HepG2 (cell line): Measurements from ENCODE around the gene CTPS2. TPM values are rescaled to one million over a fixed set of nuclear protein-coding genes. Genes with fewer than 3 reads are reported as not detected.

Source experiments
- ATAC-seq: fragments of 200-7000 bp; cut with Tn5 transposase; 3 replicates; pipeline ENCODE4 v1.9.1; 2020; ENCODE audit warnings: mild to moderate bottlenecking, moderate library complexity
- BruUV-seq: library from RNA; stranded (reverse); fragments of 400-500 nt; replicated peaks from 2 replicates; lab custom pipeline; 2021; lab: Mats Ljungman, UMichigan
- CTCF ChIA-PET: fragments of 300-600 bp; formaldehyde crosslinking; extraction: SDS; loops from one replicate; lab custom pipeline; 2021; ENCODE audit warnings: low total read pairs, inconsistent platforms, low intra/inter-chr PET ratio; lab: Yijun Ruan, JAX
- POLR2A ChIA-PET: fragments of 350-600 bp; sonication (Branson Sonifier 250); formaldehyde crosslinking; loops from one replicate; lab custom pipeline; 2020; ENCODE audit warnings: antibody characterized with exemption, inconsistent platforms; lab: Yijun Ruan, JAX
- DNase-seq: peaks from one replicate; pipeline ENCODE4 v3.0.0-alpha.2; 2015; ENCODE audit warnings: low spot score
- FAIRE-seq: peaks from 3 replicates; lab custom pipeline; 2011; peaks lifted over from hg19 to GRCh38; lab: Jason Lieb, UNC
- H2AFZ ChIP-seq: one replicate; pipeline ENCODE4 v1.6.1; 2011; ENCODE audit warnings: low read length, inconsistent platforms
- H3K27ac ChIP-seq: fragments of 300-600 bp; 3 replicates; pipeline ENCODE4 v1.8.0; 2011; ENCODE audit warnings: mixed run types, mild to moderate bottlenecking, mixed read lengths, low read length, inconsistent platforms; ENCODE audit not compliant: insufficient read depth; ENCODE audit errors: extremely low read length
- H3K27me3 ChIP-seq, 2 experiments: fragments of 200-600 bp in 1 of 2; 2 replicates in 1 of 2; 3 replicates in 1 of 2; pipeline versions ENCODE4 v1.6.0 to v1.8.0; 2011; ENCODE audit warnings: low read length in 2 of 2, mild to moderate bottlenecking in 2 of 2, moderate library complexity in 2 of 2, inconsistent platforms in 1 of 2; ENCODE audit not compliant: insufficient read depth in 2 of 2, control insufficient read depth in 1 of 2
- H3K36me3 ChIP-seq, 2 experiments: fragments of 200-600 bp in 1 of 2; replicated peaks in 1 of 2; 2 replicates in 1 of 2; 3 replicates in 1 of 2; pipeline versions ENCODE4 v1.5.1 to v1.8.0; 2011; ENCODE audit warnings: low read length in 2 of 2, inconsistent platforms in 1 of 2; ENCODE audit not compliant: insufficient read depth in 2 of 2, control insufficient read depth in 1 of 2
- H3K4me1 ChIP-seq: 2 replicates; pipeline ENCODE4 v1.5.1; 2012; ENCODE audit warnings: low read length, inconsistent platforms; ENCODE audit not compliant: insufficient read depth
- H3K4me2 ChIP-seq: 2 replicates; pipeline ENCODE4 v1.6.0; 2011; ENCODE audit warnings: low read depth, low read length, inconsistent platforms
- H3K4me3 ChIP-seq, 3 experiments: fragments of 200-600 bp in 1 of 3; sonication (generic), shearing (Covaris generic) in 1 of 3; replicated peaks in 1 of 3; 2 replicates each; pipeline ENCODE4 v1.5.1; 2011 to 2016; ENCODE audit warnings: low read length in 3 of 3, inconsistent platforms in 2 of 3, low read depth in 2 of 3, mild to moderate bottlenecking in 2 of 3, control low read depth in 1 of 3, mixed read lengths in 1 of 3; ENCODE audit not compliant: insufficient read depth in 1 of 3
- H3K79me2 ChIP-seq: one replicate; pipeline ENCODE4 v1.6.1; 2011; ENCODE audit warnings: low read length, inconsistent platforms; ENCODE audit not compliant: insufficient read depth
- H3K9ac ChIP-seq: 2 replicates; pipeline ENCODE4 v1.6.0; 2011; ENCODE audit warnings: mild to moderate bottlenecking, low read depth, low read length, inconsistent platforms; ENCODE audit not compliant: insufficient read depth
- H3K9me3 ChIP-seq: 2 replicates; pipeline ENCODE4 v1.5.1; 2012; ENCODE audit warnings: mild to moderate bottlenecking, low read length
- H4K20me1 ChIP-seq: 2 replicates; pipeline ENCODE4 v1.6.0; 2011; ENCODE audit warnings: inconsistent platforms, mild to moderate bottlenecking, low read length, moderate library complexity; ENCODE audit not compliant: insufficient read depth
- ATF7-NPFF ChIP-seq: sonication (generic); formaldehyde crosslinking; IDR thresholded peaks from 2 replicates; pipeline ENCODE4 v1.8.1; 2023; ENCODE audit warnings: mild to moderate bottlenecking, low read depth, missing genetic modification reagents, moderate library complexity
- ETV5 ChIP-seq: IDR thresholded peaks from 2 replicates; pipeline ENCODE4 v1.6.1; 2018; ENCODE audit warnings: missing biosample characterization, missing genetic modification reagents, inconsistent platforms, borderline replicate concordance
- GPN1 ChIP-seq: sonication (generic); formaldehyde crosslinking; IDR thresholded peaks from 2 replicates; pipeline ENCODE4 v1.5.1; 2020; ENCODE audit warnings: missing genetic modification reagents, borderline replicate concordance
- HDAC6 ChIP-seq: fragments of 200-600 bp; sonication (generic); IDR thresholded peaks from 2 replicates; pipeline ENCODE4 v1.7.0; 2017; ENCODE audit warnings: mild to moderate bottlenecking, antibody characterized with exemption, low read length, low read depth
- HNF4A ChIP-seq: sonication (generic); formaldehyde crosslinking; IDR thresholded peaks from 2 replicates; pipeline ENCODE4 v1.4.0; 2020; ENCODE audit warnings: missing genetic modification reagents
- HOMEZ ChIP-seq: IDR thresholded peaks from 2 replicates; pipeline ENCODE4 v1.6.1; 2016; ENCODE audit warnings: low read depth
- SMARCC2 ChIP-seq: fragments of 450-650 bp; IDR thresholded peaks from 2 replicates; pipeline ENCODE4 v1.6.1; 2017; ENCODE audit warnings: antibody characterized with exemption, mild to moderate bottlenecking
- SP5 ChIP-seq: IDR thresholded peaks from 2 replicates; pipeline ENCODE4 v1.6.1; 2016; ENCODE audit warnings: low read depth, borderline replicate concordance
- TCF7 ChIP-seq: sonication (generic); IDR thresholded peaks from 2 replicates; pipeline ENCODE4 v1.6.1; 2016; ENCODE audit warnings: antibody characterized with exemption, low read depth
- THAP11 ChIP-seq: IDR thresholded peaks from 2 replicates; pipeline ENCODE4 v1.6.1; 2016; ENCODE audit warnings: missing biosample characterization, missing genetic modification reagents
- ZBTB10 ChIP-seq: sonication (generic); formaldehyde crosslinking; IDR thresholded peaks from 2 replicates; pipeline ENCODE4 v1.4.0; 2020; ENCODE audit warnings: missing genetic modification reagents, borderline replicate concordance
- ZFX ChIP-seq: sonication (generic); formaldehyde crosslinking; IDR thresholded peaks from 2 replicates; pipeline ENCODE4 v1.4.0; 2020; ENCODE audit warnings: mild to moderate bottlenecking, low read depth, missing genetic modification reagents, moderate library complexity
- ZNF572 ChIP-seq: sonication (generic); formaldehyde crosslinking; IDR thresholded peaks from 2 replicates; pipeline ENCODE4 v1.5.1; 2020; ENCODE audit warnings: mild to moderate bottlenecking, missing genetic modification reagents
- ZNF724P ChIP-seq: sonication (generic); formaldehyde crosslinking; IDR thresholded peaks from 2 replicates; pipeline ENCODE4 v1.8.0; 2022; ENCODE audit warnings: missing genetic modification reagents, borderline replicate concordance
- ZNF75D ChIP-seq: sonication (generic); formaldehyde crosslinking; IDR thresholded peaks from 2 replicates; pipeline ENCODE4 v1.8.1; 2023; ENCODE audit warnings: missing genetic modification reagents, mild to moderate bottlenecking, borderline replicate concordance
- ZSCAN31 ChIP-seq: sonication (generic); formaldehyde crosslinking; IDR thresholded peaks from 2 replicates; pipeline ENCODE4 v1.5.0; 2020; ENCODE audit warnings: low read depth, mild to moderate bottlenecking, missing genetic modification reagents
- ZSCAN9 ChIP-seq: IDR thresholded peaks from 2 replicates; pipeline ENCODE4 v1.6.1; 2016; ENCODE audit warnings: borderline replicate concordance
- whole genome bisulfite sequencing: methylation state at CpG from one replicate; pipeline ENCODE4 v1.1.6; 2017; ENCODE audit warnings: low lambda C conversion rate; 5-methylcytosine and 5-hydroxymethylcytosine counted together
- in situ Hi-C: cut with HindIII; loops from 2 replicates; pipeline ENCODE4 v1.10.0; 2017; ENCODE audit warnings: low pct_unique_long_range_greater_than_20kb; ENCODE audit not compliant: extremely low pct_ligation_motif_present
- intact Hi-C: fragments of 100-400 bp; cut with micrococcal nuclease; formaldehyde crosslinking; loops from one replicate; pipeline ENCODE4 v1.10.0; 2022; ENCODE audit not compliant: unreplicated experiment
- polyA plus RNA-seq, 8 experiments: library from polyadenylated mRNA; depleted of rRNA in 3 of 8; stranded (reverse) in 7 of 8; unstranded in 1 of 8; fragments of >200 nt; fragmentation: Illumina TruSeq in 4 of 8; extraction: Trizol in 4 of 8; gene quantifications; 2 replicates each; pipeline versions ENCODE4 v1.2.1 to v1.2.3, GENCODE V29; 2011 to 2016; ENCODE audit warnings: low read depth in 4 of 8, missing spikeins in 1 of 8, mixed read lengths in 1 of 8; ENCODE audit not compliant: insufficient read depth in 1 of 8
- total RNA-seq, 5 experiments: library from RNA; depleted of rRNA; stranded (reverse); fragments of >200 nt; fragmentation: Illumina TruSeq; extraction: Trizol; gene quantifications; 2 replicates each; pipeline ENCODE4 v1.2.3, GENCODE V29; 2016; ENCODE audit warnings: low read depth in 1 of 5

CTPS2 gene
- total and polyA plus RNA-seq, 2 of the 13 experiments (the other 11 are each of a cell fraction or from before 2014, with no cell fraction given), result 10.3 to 26.1 TPM

- no TSS peak for BruUV-seq
- Histone ChIP-seq H2AFZ (no peak overlapping the region), H3K9me3 (no peaks in the 10 kb centered on the region), H4K20me1 (no peaks in the 10 kb centered on the region), H3K4me1 (peaks cover 21% of the 10 kb centered on the region), H3K27me3 (no peaks in the 10 kb centered on the region), H3K9ac (no peak overlapping the region), H3K4me3 (no peak overlapping the region), H3K79me2 (no peaks in the 10 kb centered on the region), H3K27ac (peak overlapping the region; percentile 50), H3K4me2 (no peak overlapping the region), H3K36me3 (no peaks in the 10 kb centered on the region; a peak in 2 of 5 replicates)
- ChIA-PET CTCF (no interaction called here), POLR2A (no interaction called here)
- no peak for DNase-seq
- ATAC-seq, result no peak; the same call in 2 of the 3 replicates
- in situ Hi-C loops (no loop called here), intact Hi-C loops (no loop called here)
- TF ChIP-seq ZSCAN31 (CRISPR knock-in tag), result no peak
- no peak for TF ChIP-seq HDAC6
- TF ChIP-seq GPN1 (CRISPR knock-in tag), result no peak
- peak; percentile 50 for TF ChIP-seq HNF4A (CRISPR knock-in tag)
- peak; percentile 4 for FAIRE-seq
- WGBS, result 95% methylated on average over 2 of the region's 2 CpGs
These were observed 108.1 kb downstream of the CTPS2 start for GRCh38 chrX:16604337-16604736.

- no peak overlapping the region for H2AFZ ChIP-seq
- H3K79me2 ChIP-seq, result no peaks in the 10 kb centered on the region
- FAIRE-seq, result no peak
- peak; percentile 62 for ATAC-seq
- H3K4me3 ChIP-seq, result no peak overlapping the region
- H3K27me3 ChIP-seq, result no peaks in the 10 kb centered on the region
- intact Hi-C loops, result no loop called here
- CTCF ChIA-PET, result no interaction called here
- peak; percentile 38 for DNase-seq
- peak overlapping the region; percentile 32 for H3K4me2 ChIP-seq
- peaks cover 21% of the 10 kb centered on the region for H3K4me1 ChIP-seq
- peak overlapping the region; percentile 50 for H3K27ac ChIP-seq
- no peak overlapping the region for H3K9ac ChIP-seq
- no peaks in the 10 kb centered on the region for H3K9me3 ChIP-seq
- no peaks in the 10 kb centered on the region; a peak in 2 of 5 replicates for H3K36me3 ChIP-seq
- no peaks in the 10 kb centered on the region for H4K20me1 ChIP-seq
- in situ Hi-C loops, result no loop called here
- POLR2A ChIA-PET, result no interaction called here
- 52% methylated on average over 4 of the region's 4 CpGs for WGBS
- no TSS peak for BruUV-seq
- no peak for TF ChIP-seq ZNF724P (CRISPR knock-in tag)
- TF ChIP-seq TCF7, result peak; percentile 53
- TF ChIP-seq ZSCAN9 (CRISPR knock-in tag), result no peak
- TF ChIP-seq ETV5 (CRISPR knock-in tag), result peak; percentile 78; the same call in 1 of the 2 replicates
- TF ChIP-seq ZNF75D (CRISPR knock-in tag), result no peak
- no peak for TF ChIP-seq SMARCC2
- no peak for TF ChIP-seq SP5 (CRISPR knock-in tag)
- no peak for TF ChIP-seq ZFX (CRISPR knock-in tag)
- no peak for TF ChIP-seq ATF7-NPFF (CRISPR knock-in tag)
- no peak for TF ChIP-seq ZNF572 (CRISPR knock-in tag)
- no peak for TF ChIP-seq THAP11 (CRISPR knock-in tag)
- no peak for TF ChIP-seq ZBTB10 (CRISPR knock-in tag)
- TF ChIP-seq HOMEZ (CRISPR knock-in tag), result peak; percentile 10; the same call in 1 of the 2 replicates
These were observed 108.6 kb downstream of the CTPS2 start for GRCh38 chrX:16603822-16604221.
